OCI-LY1 (cell line): ENCODE results near the gene PNMA6E.

Source experiments
- H2AFZ ChIP-seq: fragments of 200-600 bp; sonication (generic), shearing (Covaris generic); 2 replicates; pipeline ENCODE4 v1.6.0; 2014; ENCODE audit warnings: antibody characterized with exemption, mild to moderate bottlenecking, low read length
- H3F3A ChIP-seq: fragments of 200-600 bp; sonication (generic), shearing (Covaris generic); 2 replicates; pipeline ENCODE4 v1.6.0; 2014; ENCODE audit warnings: mild to moderate bottlenecking, antibody characterized with exemption, low read length, moderate library complexity; ENCODE audit not compliant: insufficient read depth
- H3K27ac ChIP-seq: fragments of 200-600 bp; sonication (generic); 2 replicates; pipeline ENCODE4 v1.5.1; 2014; ENCODE audit warnings: low read length, mixed run types, mild to moderate bottlenecking, low read depth; ENCODE audit not compliant: poor library complexity, severe bottlenecking
- H3K27me3 ChIP-seq: fragments of 200-600 bp; sonication (generic); 2 replicates; pipeline ENCODE4 v1.6.0; 2014; ENCODE audit warnings: antibody characterized with exemption, mild to moderate bottlenecking, low read length, moderate library complexity; ENCODE audit not compliant: insufficient read depth
- H3K36me3 ChIP-seq: fragments of 200-600 bp; sonication (generic); 2 replicates; pipeline ENCODE4 v1.6.1; 2014; ENCODE audit warnings: mild to moderate bottlenecking, antibody characterized with exemption, low read length, moderate library complexity, mixed read lengths; ENCODE audit not compliant: insufficient read depth
- H3K4me1 ChIP-seq: fragments of 200-600 bp; sonication (generic); 2 replicates; pipeline ENCODE4 v1.5.1; 2014; ENCODE audit warnings: mild to moderate bottlenecking, low read length, moderate library complexity; ENCODE audit not compliant: insufficient read depth, severe bottlenecking
- H3K4me2 ChIP-seq: fragments of 200-600 bp; sonication (generic), shearing (Covaris generic); 2 replicates; pipeline ENCODE4 v1.6.1; 2014; ENCODE audit warnings: low read length
- H3K4me3 ChIP-seq: fragments of 200-600 bp; sonication (generic); 2 replicates; pipeline ENCODE4 v1.5.1; 2014; ENCODE audit warnings: low read length, low read depth, mild to moderate bottlenecking, mixed read lengths; ENCODE audit not compliant: poor library complexity, severe bottlenecking
- H3K79me2 ChIP-seq: fragments of 200-600 bp; shearing (Covaris generic); 2 replicates; pipeline ENCODE4 v1.6.1; 2016; ENCODE audit warnings: mixed run types, low read length, mixed read lengths; ENCODE audit not compliant: insufficient read depth
- H3K9ac ChIP-seq: fragments of 200-600 bp; sonication (generic), shearing (Covaris generic); 2 replicates; pipeline ENCODE4 v1.6.1; 2014; ENCODE audit warnings: mild to moderate bottlenecking, low read length, mixed read lengths
- H3K9me2 ChIP-seq: fragments of 200-600 bp; sonication (generic), shearing (Covaris generic); 2 replicates; pipeline ENCODE4 v1.6.1; 2014; ENCODE audit warnings: low read depth, mild to moderate bottlenecking, low read length, mixed read lengths
- H3K9me3 ChIP-seq: fragments of 200-600 bp; shearing (Covaris generic); 2 replicates; pipeline ENCODE4 v1.6.1; 2014; ENCODE audit warnings: low read length, mixed read lengths
- H4K20me1 ChIP-seq: fragments of 200-600 bp; sonication (generic), shearing (Covaris generic); 2 replicates; pipeline ENCODE4 v1.6.0; 2016; ENCODE audit warnings: mild to moderate bottlenecking, low read length; ENCODE audit not compliant: insufficient read depth
- EZH2 ChIP-seq: fragments of 200-600 bp; sonication (generic), shearing (Covaris generic); IDR thresholded peaks from 2 replicates; pipeline ENCODE4 v1.8.0; 2017; ENCODE audit warnings: borderline replicate concordance, mixed run types, mild to moderate bottlenecking, antibody characterized with exemption, low read length, moderate library complexity, mixed read lengths
- TF ChIP-seq, protein P1 (sequence below): fragments of 200-600 bp; sonication (generic), shearing (Covaris generic); IDR thresholded peaks from 2 replicates; pipeline ENCODE4 v1.5.1; 2017; ENCODE audit warnings: mild to moderate bottlenecking, antibody characterized with exemption, low read length, moderate library complexity, mixed read lengths

The PNMA6E gene

DNA sequence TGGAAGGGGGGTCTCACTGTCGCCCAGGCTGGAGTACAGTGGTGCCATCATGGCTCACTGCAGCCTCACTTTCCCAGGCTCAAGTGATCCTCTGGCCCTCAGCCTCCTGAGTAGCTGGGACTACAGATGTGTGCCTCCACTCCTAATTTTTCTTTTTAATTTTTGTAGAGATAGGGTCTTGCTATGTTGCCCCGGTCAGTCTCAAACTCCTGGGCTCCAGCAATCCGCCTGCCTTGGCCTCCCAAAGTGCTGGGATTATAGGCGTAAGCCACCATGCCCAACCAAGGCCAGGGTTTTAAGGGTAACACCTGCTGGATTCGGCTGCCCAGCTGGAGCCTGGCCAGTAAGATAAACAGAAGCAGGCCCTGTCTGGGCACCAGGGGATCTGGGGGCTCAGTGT lies 41.3 kb upstream of the PNMA6E start:
- Histone ChIP-seq H3K9ac (no peak overlapping the region), H4K20me1 (no peaks in the 10 kb centered on the region), H3K27ac (no peak overlapping the region), H2AFZ (no peak overlapping the region), H3K79me2 (no peaks in the 10 kb centered on the region), H3K4me3 (no peak overlapping the region), H3K27me3 (no peaks in the 10 kb centered on the region), H3K4me1 (no peaks in the 10 kb centered on the region), H3K36me3 (no peaks in the 10 kb centered on the region), H3K4me2 (no peak overlapping the region), H3F3A (no peaks in the 10 kb centered on the region), H3K9me2 (no peaks in the 10 kb centered on the region), H3K9me3 (no peaks in the 10 kb centered on the region)
- TF ChIP-seq, protein P1, sequence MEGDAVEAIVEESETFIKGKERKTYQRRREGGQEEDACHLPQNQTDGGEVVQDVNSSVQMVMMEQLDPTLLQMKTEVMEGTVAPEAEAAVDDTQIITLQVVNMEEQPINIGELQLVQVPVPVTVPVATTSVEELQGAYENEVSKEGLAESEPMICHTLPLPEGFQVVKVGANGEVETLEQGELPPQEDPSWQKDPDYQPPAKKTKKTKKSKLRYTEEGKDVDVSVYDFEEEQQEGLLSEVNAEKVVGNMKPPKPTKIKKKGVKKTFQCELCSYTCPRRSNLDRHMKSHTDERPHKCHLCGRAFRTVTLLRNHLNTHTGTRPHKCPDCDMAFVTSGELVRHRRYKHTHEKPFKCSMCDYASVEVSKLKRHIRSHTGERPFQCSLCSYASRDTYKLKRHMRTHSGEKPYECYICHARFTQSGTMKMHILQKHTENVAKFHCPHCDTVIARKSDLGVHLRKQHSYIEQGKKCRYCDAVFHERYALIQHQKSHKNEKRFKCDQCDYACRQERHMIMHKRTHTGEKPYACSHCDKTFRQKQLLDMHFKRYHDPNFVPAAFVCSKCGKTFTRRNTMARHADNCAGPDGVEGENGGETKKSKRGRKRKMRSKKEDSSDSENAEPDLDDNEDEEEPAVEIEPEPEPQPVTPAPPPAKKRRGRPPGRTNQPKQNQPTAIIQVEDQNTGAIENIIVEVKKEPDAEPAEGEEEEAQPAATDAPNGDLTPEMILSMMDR, result no peak
- TF ChIP-seq EZH2, result no peak

DNA sequence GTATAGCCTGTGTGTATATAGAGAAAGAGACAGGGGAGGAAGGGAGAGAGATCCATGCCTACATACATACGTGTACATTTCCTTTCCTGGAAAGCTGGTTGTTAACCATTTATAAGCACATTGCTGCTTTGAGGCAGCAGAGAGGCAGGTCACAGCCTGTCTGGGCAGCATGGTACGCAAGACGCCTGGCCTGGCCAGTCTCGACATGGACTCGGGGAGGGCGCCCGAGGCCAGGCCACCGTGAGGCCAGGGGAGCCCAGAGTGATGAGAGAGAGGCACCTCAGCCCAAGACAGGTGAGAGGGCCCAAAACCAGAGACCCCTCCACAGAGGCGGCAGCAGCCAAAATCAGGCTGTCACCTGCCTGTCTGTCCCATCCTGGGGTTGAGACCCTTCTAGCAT lies 40.8 kb upstream of the PNMA6E start:
- H3K4me3 ChIP-seq, result no peak overlapping the region
- TF ChIP-seq, protein P1, result no peak
- no peaks in the 10 kb centered on the region for H4K20me1 ChIP-seq
- H3K4me1 ChIP-seq, result no peaks in the 10 kb centered on the region
- no peaks in the 10 kb centered on the region for H3K79me2 ChIP-seq
- H3K27me3 ChIP-seq, result no peaks in the 10 kb centered on the region
- H3F3A ChIP-seq, result no peaks in the 10 kb centered on the region
- no peaks in the 10 kb centered on the region for H3K9me3 ChIP-seq
- H3K9me2 ChIP-seq, result no peaks in the 10 kb centered on the region
- H3K9ac ChIP-seq, result no peak overlapping the region
- H3K36me3 ChIP-seq, result no peaks in the 10 kb centered on the region
- no peak overlapping the region for H3K4me2 ChIP-seq
- H3K27ac ChIP-seq, result no peak overlapping the region
- no peak overlapping the region for H2AFZ ChIP-seq

DNA sequence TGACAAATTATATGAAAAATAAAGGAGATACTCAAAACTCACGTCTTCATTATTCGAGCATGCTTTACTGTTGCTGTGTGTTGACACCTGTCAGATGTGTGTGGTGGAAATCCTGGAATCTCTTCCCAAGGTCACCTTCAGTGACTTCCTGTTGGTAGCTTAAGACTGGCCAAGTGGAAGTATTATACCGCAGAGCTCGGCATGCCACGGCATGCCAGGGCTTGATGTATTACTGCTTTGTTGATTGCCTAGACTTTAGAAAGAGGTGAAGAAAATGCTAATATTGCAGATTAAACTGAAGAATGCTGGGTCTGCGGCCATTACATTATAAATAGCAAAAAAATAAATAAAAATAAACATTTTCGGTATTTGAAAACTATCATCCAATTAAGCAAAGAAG lies 40.1 kb upstream of the PNMA6E start:
- Histone ChIP-seq H3K9ac (no peak overlapping the region), H3K4me2 (no peak overlapping the region), H3K9me2 (no peaks in the 10 kb centered on the region), H3F3A (no peaks in the 10 kb centered on the region), H3K27me3 (no peaks in the 10 kb centered on the region), H3K79me2 (no peaks in the 10 kb centered on the region), H3K4me3 (no peak overlapping the region), H4K20me1 (no peaks in the 10 kb centered on the region), H3K4me1 (no peaks in the 10 kb centered on the region), H2AFZ (no peak overlapping the region), H3K27ac (no peak overlapping the region), H3K36me3 (no peaks in the 10 kb centered on the region), H3K9me3 (no peaks in the 10 kb centered on the region)
- TF ChIP-seq EZH2, result no peak
- TF ChIP-seq, protein P1, result no peak
